Prostate gland (tissue), 2 donors: ENCODE results near the gene CCS.
A peak's percentile ranks its signal among the peaks of the same experiment; 100 is the strongest.

ENCODE experiments used
- CTCF ChIP-seq, 4 experiments: fragments of 200-600 bp in 2 of 4; fragments of 450-650 bp in 2 of 4; sonication (generic) in 2 of 4; IDR thresholded peaks; 1 replicate in 3 of 4; 2 replicates in 1 of 4; pipeline ENCODE4 v1.5.1; 2016 to 2019; ENCODE audit warnings: antibody characterized with exemption in 4 of 4, mild to moderate bottlenecking in 2 of 4, moderate library complexity in 2 of 4
- POLR2A ChIP-seq: fragments of 450-650 bp; IDR thresholded peaks from one replicate; pipeline ENCODE4 v1.6.1; 2016; ENCODE audit warnings: antibody characterized with exemption, mild to moderate bottlenecking
- POLR2AphosphoS5 ChIP-seq: sonication (generic); formaldehyde crosslinking; IDR thresholded peaks from one replicate; pipeline ENCODE4 v1.6.1; 2017; ENCODE audit warnings: antibody characterized with exemption

GRCh38 chr11:66543263-66544107 lies 49.5 kb upstream of the CCS start:
- TF ChIP-seq CTCF (IDR thresholded peaks at IDR 0.05) (peak in 2 of 4 experiments; percentile 29 to 33), POLR2A (no peak), POLR2AphosphoS5 (no peak)
